ENCODE measurements around the gene ILF3. TPM values are rescaled to one million over a fixed set of nuclear protein-coding genes. Genes with fewer than 3 reads are reported as not detected.

Gene ILF3
- total and polyA plus RNA-seq, 2 of the 13 experiments (the other 11 are each of a cell fraction or from before 2014, with no cell fraction given) = 120 to 173 TPM

DNA sequence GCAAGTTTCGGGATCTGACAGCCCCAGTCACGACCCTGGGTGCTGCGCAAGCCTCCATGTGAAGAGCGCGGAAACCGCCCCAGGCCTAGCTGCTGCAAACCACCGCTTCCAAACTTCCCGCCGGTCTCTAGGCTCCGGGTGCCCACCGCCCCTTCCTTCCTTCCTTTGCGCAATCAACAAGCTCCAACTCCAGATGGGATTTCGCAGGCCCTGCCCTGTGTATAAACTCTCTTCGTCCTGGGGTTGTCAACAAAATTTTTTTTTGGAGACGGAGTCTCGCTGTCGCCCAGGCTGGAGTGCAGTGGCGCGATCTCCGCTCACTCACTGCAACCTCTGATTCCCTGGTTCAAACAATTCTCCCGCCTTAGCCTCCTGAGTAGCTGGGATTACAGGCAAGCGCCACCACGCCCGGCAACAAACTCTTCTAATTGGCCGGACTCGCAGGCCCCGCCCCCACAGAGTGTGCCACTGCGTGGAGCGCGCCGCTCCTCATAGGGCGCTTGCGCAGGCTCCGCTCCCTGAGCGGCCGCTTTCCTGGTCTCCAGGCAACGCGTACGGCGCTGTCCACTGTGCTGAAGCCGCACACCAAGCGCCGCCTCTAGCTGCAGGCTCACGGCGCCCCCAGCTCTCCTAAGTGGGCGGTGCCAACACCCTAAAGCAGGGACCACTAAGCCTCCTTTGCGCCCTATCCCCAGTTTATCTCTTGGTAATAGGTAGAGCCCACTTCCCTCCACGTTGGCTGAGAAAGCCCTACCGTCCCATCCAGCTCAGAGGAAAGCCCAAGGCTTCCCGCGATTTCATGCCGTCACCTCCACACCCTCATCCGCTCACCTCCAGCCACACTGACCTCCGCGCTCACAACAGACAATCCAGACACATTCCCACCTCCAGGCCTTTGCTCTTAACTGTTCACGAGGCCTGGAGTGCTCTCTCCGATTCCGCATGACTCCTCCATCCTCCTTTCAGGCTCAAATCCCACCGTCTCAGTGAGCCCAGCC is 41.6 kb downstream of the ILF3 start (continued):
- TF ChIP-seq HOXA7 (CRISPR knock-in tag; IDR thresholded peaks at IDR 0.05) (no peak), ZNF335 (CRISPR knock-in tag; IDR thresholded peaks at IDR 0.05) (peak; percentile 93; the same call in 1 of the 2 replicates), YEATS2 (CRISPR knock-in tag; IDR thresholded peaks at IDR 0.05; ENCODE audit: borderline replicate concordance) (peak; percentile 82; the same call in 1 of the 2 replicates), MXI1 (IDR thresholded peaks at IDR 0.05; ENCODE audit: borderline replicate concordance, low read depth, low read length) (peak; percentile 97), HBP1 (CRISPR knock-in tag; IDR thresholded peaks at IDR 0.05; ENCODE audit: low read depth) (peak; percentile 93; the same call in 1 of the 2 replicates), BCL6 (CRISPR knock-in tag; IDR thresholded peaks at IDR 0.05) (peak; percentile 68), ZIK1 (CRISPR knock-in tag; IDR thresholded peaks at IDR 0.05; ENCODE audit: borderline replicate concordance, low read depth) (peak; percentile 82; the same call in 1 of the 2 replicates), HNRNPL (IDR thresholded peaks at IDR 0.05; ENCODE audit: low read depth, low read length) (no peak), ZNF567 (CRISPR knock-in tag; IDR thresholded peaks at IDR 0.05; ENCODE audit: borderline replicate concordance) (no peak), HNRNPH1 (optimal IDR thresholded peaks at IDR 0.05; ENCODE audit: low read depth, low read length) (no peak), ZNF256 (CRISPR knock-in tag; conservative IDR thresholded peaks at IDR 0.05) (peak; percentile 83; the same call in 1 of the 2 replicates), ZNF224 (CRISPR knock-in tag; IDR thresholded peaks at IDR 0.05) (0 out of 2 replicates have a peak, but pooled peaks have one; percentile 52), MBD4 (IDR thresholded peaks at IDR 0.05; ENCODE audit: borderline replicate concordance, low read length) (no peak), SIX4 (CRISPR knock-in tag; IDR thresholded peaks at IDR 0.05) (peak; percentile 67), SRSF9 (IDR thresholded peaks at IDR 0.05; ENCODE audit: borderline replicate concordance, insufficient read depth, low read depth, low read length, poor library complexity, severe bottlenecking) (no peak), SRSF1 (optimal IDR thresholded peaks at IDR 0.05; ENCODE audit: low read depth, low read length) (no peak), ZFP36 (IDR thresholded peaks at IDR 0.05; ENCODE audit: borderline replicate concordance, low read depth, low read length, partially characterized antibody) (no peak), ZNF510 (CRISPR knock-in tag; IDR thresholded peaks at IDR 0.05; ENCODE audit: low read depth) (peak; percentile 74; the same call in 1 of the 2 replicates), ZNF260 (CRISPR knock-in tag; IDR thresholded peaks at IDR 0.05; ENCODE audit: borderline replicate concordance, low read depth) (no peak), SPEN (CRISPR knock-in tag; IDR thresholded peaks at IDR 0.05; ENCODE audit: low read depth) (peak; percentile 82), SSRP1 (CRISPR knock-in tag; IDR thresholded peaks at IDR 0.05) (no peak)
- TF ChIP-seq, protein P1, sequence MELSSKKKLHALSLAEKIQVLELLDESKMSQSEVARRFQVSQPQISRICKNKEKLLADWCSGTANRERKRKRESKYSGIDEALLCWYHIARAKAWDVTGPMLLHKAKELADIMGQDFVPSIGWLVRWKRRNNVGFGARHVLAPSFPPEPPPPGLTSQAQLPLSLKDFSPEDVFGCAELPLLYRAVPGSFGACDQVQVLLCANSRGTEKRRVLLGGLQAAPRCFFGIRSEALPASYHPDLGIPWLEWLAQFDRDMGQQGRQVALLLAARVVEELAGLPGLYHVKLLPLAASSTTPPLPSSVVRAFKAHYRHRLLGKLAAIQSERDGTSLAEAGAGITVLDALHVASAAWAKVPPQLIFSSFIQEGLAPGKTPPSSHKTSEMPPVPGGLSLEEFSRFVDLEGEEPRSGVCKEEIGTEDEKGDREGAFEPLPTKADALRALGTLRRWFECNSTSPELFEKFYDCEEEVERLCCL (CRISPR knock-in tag; IDR thresholded peaks at IDR 0.05; ENCODE audit: borderline replicate concordance) = peak; percentile 89; the same call in 1 of the 2 replicates
- TF ChIP-seq, protein P2, sequence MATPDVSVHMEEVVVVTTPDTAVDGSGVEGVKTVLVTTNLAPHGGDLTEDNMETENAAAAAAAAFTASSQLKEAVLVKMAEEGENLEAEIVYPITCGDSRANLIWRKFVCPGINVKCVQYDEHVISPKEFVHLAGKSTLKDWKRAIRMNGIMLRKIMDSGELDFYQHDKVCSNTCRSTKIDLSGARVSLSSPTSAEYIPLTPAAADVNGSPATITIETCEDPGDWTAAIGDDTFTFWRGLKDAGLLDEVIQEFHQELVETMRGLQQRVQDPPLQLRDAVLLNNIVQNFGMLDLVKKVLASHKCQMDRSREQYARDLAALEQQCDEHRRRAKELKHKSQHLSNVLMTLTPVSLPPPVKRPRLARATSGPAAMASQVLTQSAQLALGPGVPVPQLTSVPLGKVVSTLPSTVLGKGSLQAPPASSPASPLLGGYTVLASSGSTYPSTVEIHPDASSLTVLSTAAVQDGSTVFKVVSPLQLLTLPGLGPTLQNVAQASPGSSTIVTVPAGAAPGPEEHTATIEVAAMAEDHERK (CRISPR knock-in tag; IDR thresholded peaks at IDR 0.05; ENCODE audit: low read depth) = no peak
- TF ChIP-seq, protein P3, sequence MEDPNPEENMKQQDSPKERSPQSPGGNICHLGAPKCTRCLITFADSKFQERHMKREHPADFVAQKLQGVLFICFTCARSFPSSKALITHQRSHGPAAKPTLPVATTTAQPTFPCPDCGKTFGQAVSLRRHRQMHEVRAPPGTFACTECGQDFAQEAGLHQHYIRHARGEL (CRISPR knock-in tag; IDR thresholded peaks at IDR 0.05) = peak; percentile 80; the same call in 1 of the 2 replicates

All from HepG2 (cell line).